Suppressor macrophage treated with lipopolysaccharide for 1 hour (primary cell): ENCODE measurements around the gene CREB5.
"Not testable (repeated sequence)": the region's sequence is repeated elsewhere in the genome, so short reads cannot be mapped to it uniquely, and the experiment has no call there.

Experiments
- DNase-seq, 3 donors: peaks; one replicate each; pipeline ENCODE4 v3.0.0-alpha.2; 2020 to 2022

The CREB5 gene

DNA sequence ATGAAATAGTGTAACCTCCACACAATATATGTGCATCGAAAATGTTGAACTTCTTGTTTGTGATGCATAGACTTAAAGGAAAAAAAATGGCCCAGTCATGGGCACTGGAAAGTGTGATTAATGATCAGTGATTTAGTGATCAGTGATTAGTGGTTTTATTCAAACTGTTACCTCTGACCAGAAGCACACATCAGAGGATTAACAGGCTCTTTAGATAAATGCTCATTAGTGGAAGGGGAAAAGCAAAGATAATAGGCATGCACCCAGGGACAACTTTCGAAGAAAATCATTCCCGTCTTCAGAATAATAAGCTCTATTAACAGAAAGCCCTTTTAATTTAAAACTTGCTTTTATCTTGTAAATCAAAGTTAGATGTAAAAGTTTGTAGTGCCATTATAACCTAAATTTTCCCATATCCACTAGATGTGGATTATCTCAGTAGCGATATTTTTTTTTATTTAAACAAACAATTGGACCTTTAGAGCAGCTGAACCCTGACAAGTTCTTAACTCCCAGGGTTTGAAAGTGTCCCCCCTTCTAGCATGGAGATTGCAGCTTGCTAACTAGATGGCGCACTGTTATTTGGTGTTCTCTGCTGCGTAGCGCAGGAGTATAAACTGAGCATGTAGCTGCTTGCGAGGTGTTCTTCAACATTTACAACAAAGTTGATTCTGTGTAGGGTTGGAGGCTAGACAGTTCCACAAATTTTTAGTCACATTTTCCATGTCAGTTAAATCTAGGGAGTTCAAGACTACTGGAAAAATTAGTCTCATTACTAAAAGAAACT lies at the start of gene CREB5:
Gene CREB5 (plus strand): TSS at position 643 of the 787 bp plus-strand sequence. CDS start 397 bp downstream, outside the sequence.
- DNase-seq, result peak in 2 of 3 donors; percentile 20 to 29

DNA sequence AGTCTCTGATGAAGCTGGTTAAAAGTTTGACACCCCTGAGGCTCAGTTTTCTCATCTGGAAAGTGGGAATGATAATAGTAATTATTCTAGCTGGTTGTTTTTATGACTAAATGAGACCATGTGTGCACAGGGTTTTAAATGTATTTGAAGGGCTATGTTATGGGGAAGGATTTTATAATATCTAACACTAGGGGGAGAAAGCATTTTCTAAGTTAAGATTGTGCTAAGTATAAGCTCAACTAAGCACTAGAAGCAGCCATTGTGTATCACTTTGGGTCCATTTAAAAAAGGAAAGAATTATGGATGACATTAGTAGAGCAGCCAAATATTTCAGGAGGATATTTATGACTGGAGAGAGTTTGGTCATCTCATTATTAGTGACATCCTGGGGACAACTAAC lies 49.5 kb upstream of the CREB5 start:
- DNase-seq, result peak; percentile 10 to 29 (median 24)

GRCh38 chr7:28364082-28364481 lies 48.2 kb upstream of the CREB5 start:
- peak in 1 of 3 donors; percentile 11 for DNase-seq

DNA sequence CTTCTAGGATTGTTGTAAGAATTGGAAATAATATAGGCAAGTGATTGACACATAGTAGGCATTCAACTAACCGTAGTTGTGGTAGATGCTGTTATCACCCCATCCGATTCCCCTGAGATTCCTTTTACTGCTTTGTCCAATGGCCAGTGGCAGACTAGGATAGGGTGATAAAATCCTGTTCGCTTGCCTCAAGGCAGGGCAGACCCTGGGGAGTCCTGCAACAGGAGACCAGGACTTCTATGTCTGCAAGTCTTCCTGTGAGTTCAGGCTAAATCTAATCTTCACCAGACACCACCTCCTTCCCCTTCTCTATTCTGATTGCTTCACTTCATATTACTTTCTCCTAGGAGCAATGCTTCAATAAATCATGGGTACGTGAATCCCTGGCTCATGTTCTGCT lies 42.8 kb upstream of the CREB5 start:
- DNase-seq, result no peak

DNA sequence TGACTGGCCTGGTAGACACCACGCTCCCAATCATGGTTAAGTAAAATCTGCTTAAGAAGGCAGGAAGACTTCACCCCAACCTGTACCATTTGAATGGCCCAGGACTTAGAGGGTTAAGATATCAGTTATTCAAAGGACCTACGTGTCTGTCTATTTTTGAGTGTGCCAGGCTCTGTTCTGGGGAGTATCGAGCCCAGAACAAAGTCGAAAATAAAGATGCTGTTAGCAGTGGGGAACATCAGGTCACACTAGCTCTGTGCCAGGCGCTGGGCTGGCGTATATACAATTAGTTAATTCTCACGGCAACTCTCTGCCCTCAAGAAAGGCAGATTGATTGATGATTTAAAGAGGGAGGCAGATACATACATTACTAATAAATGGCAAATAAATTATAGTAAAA lies 40.5 kb upstream of the CREB5 start:
- no peak for DNase-seq

DNA sequence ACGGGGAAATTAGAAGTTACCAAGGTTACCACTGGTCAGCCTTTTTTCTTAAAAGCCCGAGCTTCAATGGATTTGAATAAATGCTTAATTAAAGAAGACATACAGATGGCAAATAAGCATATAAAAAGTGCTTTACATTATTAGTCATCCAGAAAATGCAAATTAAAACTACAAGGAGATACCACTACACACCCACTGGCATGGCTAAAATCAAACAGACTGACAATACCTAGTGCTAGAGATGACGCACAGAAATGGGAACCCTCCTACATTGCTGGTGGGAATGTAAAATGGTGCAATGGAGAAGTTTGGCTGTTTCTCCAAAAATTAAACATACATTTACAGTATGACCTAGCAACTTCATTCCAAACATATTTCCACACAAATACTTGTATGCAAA lies 38.3 kb upstream of the CREB5 start:
- no peak for DNase-seq

GRCh38 chr7:28375729-28376128 lies 36.6 kb upstream of the CREB5 start:
- DNase-seq, result no peak

DNA sequence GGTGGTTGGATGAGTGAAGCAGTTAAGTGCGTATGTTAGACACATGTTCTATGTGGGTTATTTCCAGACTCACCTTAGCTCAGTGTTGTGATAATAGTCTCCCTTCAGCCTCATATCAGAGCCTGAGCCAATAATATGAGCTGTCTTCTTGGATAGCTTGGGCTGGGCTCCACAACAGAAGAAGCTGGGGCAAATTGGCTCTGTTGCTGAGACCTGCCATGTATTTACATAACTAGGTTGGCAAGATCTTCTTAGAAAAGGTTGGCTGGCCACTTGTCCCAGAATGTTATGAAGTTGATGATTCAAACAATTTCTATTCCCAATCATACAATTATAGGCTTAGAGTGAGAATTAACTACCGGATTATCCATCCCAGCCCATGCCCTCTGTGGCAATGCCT lies 35.7 kb upstream of the CREB5 start:
- no peak for DNase-seq

GRCh38 chr7:28378574-28379149 lies 33.7 kb upstream of the CREB5 start:
- DNase-seq, result no peak

DNA sequence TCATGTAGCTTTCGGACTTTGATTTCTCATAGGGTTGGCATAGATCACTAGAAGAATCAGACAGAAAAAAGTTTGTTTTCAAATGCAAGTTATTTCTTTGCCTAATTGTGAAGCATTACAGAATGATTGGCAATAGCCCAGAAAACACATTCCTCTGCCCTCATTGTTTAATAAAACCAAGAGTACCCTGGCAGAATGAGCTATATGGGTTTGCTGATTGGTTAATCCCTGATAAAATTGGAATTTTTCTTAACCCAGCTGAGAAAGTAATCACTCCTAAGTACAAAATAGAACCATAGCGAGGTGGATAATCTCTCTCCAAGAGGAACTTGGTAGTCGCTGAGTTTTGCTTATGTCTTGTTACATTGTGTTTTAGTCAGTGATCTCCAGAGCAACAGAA lies 30.9 kb upstream of the CREB5 start:
- no peak for DNase-seq

- no peak for DNase-seq
Observed at GRCh38 chr7:28382144-28382543, 30.2 kb upstream of the CREB5 start.

- DNase-seq, result no peak
Observed at GRCh38 chr7:28383975-28384374, 28.3 kb upstream of the CREB5 start.

DNA sequence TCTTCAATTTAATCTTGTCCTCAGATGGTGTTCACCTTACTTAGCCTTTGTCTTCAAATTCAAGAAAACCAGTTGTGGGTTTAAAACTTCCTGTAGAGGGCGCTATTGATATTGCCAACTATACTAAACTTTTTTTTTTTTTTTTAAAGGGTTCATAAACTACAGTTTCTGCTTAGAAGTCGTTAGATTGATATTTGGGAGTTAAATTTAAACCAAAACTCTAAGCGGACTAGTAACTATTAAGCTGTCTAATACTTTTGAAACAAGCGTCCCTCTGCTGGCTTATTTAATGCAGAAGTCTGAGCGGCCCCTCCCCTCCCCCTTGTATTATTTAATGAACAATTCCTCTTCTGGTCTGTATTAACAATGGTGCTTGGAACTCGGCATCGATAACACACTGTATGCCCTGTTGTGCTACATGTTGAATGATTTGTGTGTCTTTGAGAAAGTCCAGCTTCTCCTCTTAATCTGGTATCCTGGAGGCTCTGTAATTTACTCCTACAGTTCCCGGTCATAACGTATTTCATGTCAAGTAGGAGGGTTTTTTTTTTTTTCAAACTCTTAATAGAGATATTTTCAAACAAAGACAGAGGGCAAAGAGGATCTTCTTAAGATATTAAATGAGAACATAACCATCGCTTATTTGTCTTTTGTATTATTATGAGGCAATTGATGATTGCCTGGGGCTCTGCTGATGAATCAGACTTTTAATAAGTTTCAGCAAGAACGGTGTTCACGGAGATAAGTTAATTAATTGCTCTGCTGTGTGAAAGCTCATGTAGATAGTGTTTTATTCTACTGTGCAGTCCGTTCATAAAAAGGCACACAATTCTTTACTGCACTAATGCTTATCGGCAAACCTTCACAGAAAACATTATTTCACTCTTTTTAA lies 22.6 kb upstream of the CREB5 start:
- peak; percentile 72 to 93 (median 87) for DNase-seq

GRCh38 chr7:28390426-28390825 lies 21.9 kb upstream of the CREB5 start:
- DNase-seq, result no peak

DNA sequence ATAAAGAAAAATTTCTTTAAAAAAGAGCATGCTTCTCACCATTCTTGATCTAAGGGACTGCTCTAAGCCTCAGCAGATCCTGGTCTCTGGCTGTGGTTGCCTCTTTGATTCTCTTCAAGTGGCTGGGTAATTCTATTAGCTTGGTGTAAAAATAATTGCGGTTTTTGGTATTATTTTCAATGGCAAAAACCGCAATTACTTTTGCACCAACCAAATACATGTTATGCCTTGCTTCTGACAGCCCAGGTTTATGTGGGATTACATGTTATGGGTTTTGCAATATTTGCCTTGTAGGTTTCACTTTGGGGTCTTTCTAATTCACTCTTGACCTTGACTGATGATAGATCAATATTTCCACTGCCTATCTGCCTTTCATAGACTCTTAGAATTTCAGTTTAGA lies 20.0 kb upstream of the CREB5 start:
- no peak for DNase-seq

GRCh38 chr7:28395404-28395803 lies 16.9 kb upstream of the CREB5 start:
- DNase-seq, result no peak

- DNase-seq, result no peak
Observed at GRCh38 chr7:28395831-28396230, 16.5 kb upstream of the CREB5 start.

DNA sequence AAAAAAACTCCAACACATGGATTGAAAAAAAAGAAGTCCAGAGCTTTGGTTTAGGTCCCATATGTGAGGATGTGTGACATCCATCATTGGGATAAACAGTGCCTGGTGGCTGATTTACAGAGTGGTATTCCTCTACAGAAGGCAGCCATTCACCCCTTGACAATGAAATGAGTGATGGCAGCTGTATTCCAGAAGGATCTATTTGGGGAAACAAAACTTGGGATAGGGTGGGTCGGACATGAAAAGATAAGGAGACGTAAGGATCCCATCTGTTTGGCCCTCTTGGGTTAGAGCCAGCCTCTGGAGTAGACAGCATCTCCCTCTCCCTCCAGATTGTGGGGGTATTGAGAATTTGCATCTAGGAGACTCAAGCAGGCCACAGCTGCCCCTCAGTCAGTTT lies 15.2 kb upstream of the CREB5 start:
- DNase-seq, result no peak

DNA sequence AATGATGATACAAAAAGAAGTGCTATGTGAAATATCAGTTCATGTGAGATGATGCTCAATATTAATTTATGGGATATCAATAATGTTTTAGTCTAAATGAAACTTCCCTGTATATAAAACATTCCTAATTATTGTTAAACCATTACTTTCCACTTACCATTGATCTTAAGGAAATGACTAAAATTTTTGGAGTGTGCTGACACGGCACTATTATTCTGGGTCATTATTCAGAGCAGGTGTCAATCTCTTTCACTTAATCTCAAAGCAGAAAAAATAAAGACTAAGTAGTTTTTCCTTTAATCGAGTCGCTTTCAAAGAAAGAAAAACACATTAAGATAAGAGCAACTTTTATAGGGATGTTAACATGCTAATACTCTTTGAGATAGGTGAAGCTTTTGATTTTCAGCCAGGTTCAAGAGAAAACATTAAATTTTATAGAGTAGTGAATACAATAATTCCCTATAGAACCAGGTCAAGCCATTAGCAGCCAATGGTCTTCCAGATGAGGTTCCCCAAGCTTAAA lies 11.4 kb upstream of the CREB5 start:
- no peak for DNase-seq

- DNase-seq, result not testable (repeated sequence)
Observed at GRCh38 chr7:28401567-28401966, 10.8 kb upstream of the CREB5 start.

GRCh38 chr7:28405662-28406061 lies 6.7 kb upstream of the CREB5 start:
- DNase-seq, result peak; percentile 86 to 93 (median 87)

DNA sequence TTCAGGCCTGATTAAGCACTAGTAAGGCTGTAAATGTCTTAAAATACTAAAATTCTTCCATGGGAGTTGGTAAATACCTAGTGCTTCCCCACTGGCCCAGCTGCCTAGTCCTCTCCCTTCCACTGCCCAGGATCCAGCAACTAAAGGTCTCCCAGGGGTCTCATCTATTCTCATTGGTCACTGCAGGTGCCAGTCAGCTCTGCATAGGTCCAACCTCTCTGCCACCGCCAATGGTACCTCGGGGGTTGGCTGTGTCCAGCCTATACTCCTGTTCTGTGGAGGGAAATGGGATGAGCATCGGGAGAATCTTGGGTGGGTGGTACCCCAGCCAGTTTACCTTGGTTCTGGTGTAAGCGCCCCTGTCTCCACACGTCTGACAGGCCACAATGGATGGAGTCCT lies 6.1 kb upstream of the CREB5 start:
- no peak for DNase-seq

GRCh38 chr7:28407651-28408050 lies 4.7 kb upstream of the CREB5 start:
- peak; percentile 37 to 71 (median 62) for DNase-seq
